ENCODE results near the gene CTNNA1.

Gene CTNNA1

GRCh38 chr5:138964647-138965201, 211.5 kb downstream of the CTNNA1 start:
- Histone ChIP-seq H3K9me3 (ENCODE audit: insufficient read depth, low read length) (no peaks in the 10 kb centered on the region), H3K36me3 (ENCODE audit: insufficient read depth, insufficient read length, low read length) (no peaks in the 10 kb centered on the region), H3K4me1 (ENCODE audit: insufficient read depth, insufficient read length) (peaks cover 5% of the 10 kb centered on the region), H3K27me3 (ENCODE audit: insufficient read depth, insufficient read length) (no peaks in the 10 kb centered on the region), H3K9ac (ENCODE audit: insufficient read length, low read depth) (no peak overlapping the region), H3K4me3 (ENCODE audit: insufficient read length, low read depth) (no peak overlapping the region)
- DNase-seq (ENCODE audit: low read depth, low spot score) = no peak
- TF ChIP-seq YY1 (IDR thresholded peaks at IDR 0.05; ENCODE audit: insufficient read depth, insufficient read length) (no peak), SUZ12 (IDR thresholded peaks at IDR 0.05; ENCODE audit: extremely low read depth, insufficient read depth, insufficient read length) (no peak), ZNF274 (IDR thresholded peaks at IDR 0.05; ENCODE audit: low read depth, low read length) (no peak)

GRCh38 chr5:138965626-138966025, 212.4 kb downstream of the CTNNA1 start:
- TF ChIP-seq YY1 (IDR thresholded peaks at IDR 0.05; ENCODE audit: insufficient read depth, insufficient read length) (no peak), ZNF274 (IDR thresholded peaks at IDR 0.05; ENCODE audit: low read depth, low read length) (no peak), SUZ12 (IDR thresholded peaks at IDR 0.05; ENCODE audit: extremely low read depth, insufficient read depth, insufficient read length) (no peak)
- H3K36me3 ChIP-seq (ENCODE audit: insufficient read depth, insufficient read length, low read length) = no peaks in the 10 kb centered on the region
- H3K27me3 ChIP-seq (ENCODE audit: insufficient read depth, insufficient read length) = no peaks in the 10 kb centered on the region
- no peaks in the 10 kb centered on the region for H3K9me3 ChIP-seq (ENCODE audit: insufficient read depth, low read length)
- no peak overlapping the region for H3K9ac ChIP-seq (ENCODE audit: insufficient read length, low read depth)
- H3K4me3 ChIP-seq (ENCODE audit: insufficient read length, low read depth) = no peak overlapping the region
- peaks cover 5% of the 10 kb centered on the region for H3K4me1 ChIP-seq (ENCODE audit: insufficient read depth, insufficient read length)
- DNase-seq (ENCODE audit: low read depth, low spot score) = no peak

- no peak for TF ChIP-seq ZNF274 (IDR thresholded peaks at IDR 0.05; ENCODE audit: low read depth, low read length)
- TF ChIP-seq YY1 (IDR thresholded peaks at IDR 0.05; ENCODE audit: insufficient read depth, insufficient read length) = no peak
- no peak for TF ChIP-seq SUZ12 (IDR thresholded peaks at IDR 0.05; ENCODE audit: extremely low read depth, insufficient read depth, insufficient read length)
- DNase-seq (ENCODE audit: low read depth, low spot score) = no peak
- Histone ChIP-seq H3K36me3 (ENCODE audit: insufficient read depth, insufficient read length, low read length) (no peaks in the 10 kb centered on the region), H3K27me3 (ENCODE audit: insufficient read depth, insufficient read length) (no peaks in the 10 kb centered on the region), H3K9ac (ENCODE audit: insufficient read length, low read depth) (no peak overlapping the region), H3K9me3 (ENCODE audit: insufficient read depth, low read length) (no peaks in the 10 kb centered on the region), H3K4me1 (ENCODE audit: insufficient read depth, insufficient read length) (peaks cover 5% of the 10 kb centered on the region), H3K4me3 (ENCODE audit: insufficient read length, low read depth) (no peak overlapping the region)
These were observed 213.2 kb downstream of the CTNNA1 start for GRCh38 chr5:138966236-138966985.

- TF ChIP-seq SUZ12 (IDR thresholded peaks at IDR 0.05; ENCODE audit: extremely low read depth, insufficient read depth, insufficient read length) (no peak), YY1 (IDR thresholded peaks at IDR 0.05; ENCODE audit: insufficient read depth, insufficient read length) (no peak), ZNF274 (IDR thresholded peaks at IDR 0.05; ENCODE audit: low read depth, low read length) (no peak)
- no peaks in the 10 kb centered on the region for H3K27me3 ChIP-seq (ENCODE audit: insufficient read depth, insufficient read length)
- no peak overlapping the region for H3K4me3 ChIP-seq (ENCODE audit: insufficient read length, low read depth)
- H3K4me1 ChIP-seq (ENCODE audit: insufficient read depth, insufficient read length) = peaks cover 10% of the 10 kb centered on the region
- no peaks in the 10 kb centered on the region for H3K9me3 ChIP-seq (ENCODE audit: insufficient read depth, low read length)
- H3K36me3 ChIP-seq (ENCODE audit: insufficient read depth, insufficient read length, low read length) = no peaks in the 10 kb centered on the region
- DNase-seq (ENCODE audit: low read depth, low spot score) = no peak
- H3K9ac ChIP-seq (ENCODE audit: insufficient read length, low read depth) = no peak overlapping the region
These were observed 214.7 kb downstream of the CTNNA1 start for GRCh38 chr5:138967791-138968448.

GRCh38 chr5:138968601-138969000, 215.4 kb downstream of the CTNNA1 start:
- Histone ChIP-seq H3K4me1 (ENCODE audit: insufficient read depth, insufficient read length) (peaks cover 10% of the 10 kb centered on the region), H3K9ac (ENCODE audit: insufficient read length, low read depth) (no peak overlapping the region)
- no peak for TF ChIP-seq SUZ12 (IDR thresholded peaks at IDR 0.05; ENCODE audit: extremely low read depth, insufficient read depth, insufficient read length)
- TF ChIP-seq ZNF274 (IDR thresholded peaks at IDR 0.05; ENCODE audit: low read depth, low read length) = no peak
- TF ChIP-seq YY1 (IDR thresholded peaks at IDR 0.05; ENCODE audit: insufficient read depth, insufficient read length) = no peak

GRCh38 chr5:138969323-138970002, 216.2 kb downstream of the CTNNA1 start:
- Histone ChIP-seq H3K36me3 (ENCODE audit: insufficient read depth, insufficient read length, low read length) (no peaks in the 10 kb centered on the region), H3K4me1 (ENCODE audit: insufficient read depth, insufficient read length) (peaks cover 10% of the 10 kb centered on the region), H3K9ac (ENCODE audit: insufficient read length, low read depth) (no peak overlapping the region), H3K27me3 (ENCODE audit: insufficient read depth, insufficient read length) (no peaks in the 10 kb centered on the region), H3K4me3 (ENCODE audit: insufficient read length, low read depth) (no peak overlapping the region), H3K9me3 (ENCODE audit: insufficient read depth, low read length) (no peaks in the 10 kb centered on the region)
- TF ChIP-seq ZNF274 (IDR thresholded peaks at IDR 0.05; ENCODE audit: low read depth, low read length) = no peak
- TF ChIP-seq SUZ12 (IDR thresholded peaks at IDR 0.05; ENCODE audit: extremely low read depth, insufficient read depth, insufficient read length) = no peak
- no peak for TF ChIP-seq YY1 (IDR thresholded peaks at IDR 0.05; ENCODE audit: insufficient read depth, insufficient read length)
- DNase-seq (ENCODE audit: low read depth, low spot score) = no peak

More at GRCh38 chr5:138968601-138969000, 215.4 kb downstream of the CTNNA1 start:
- Histone ChIP-seq H3K27me3 (ENCODE audit: insufficient read depth, insufficient read length) (no peaks in the 10 kb centered on the region), H3K36me3 (ENCODE audit: insufficient read depth, insufficient read length, low read length) (no peaks in the 10 kb centered on the region), H3K9me3 (ENCODE audit: insufficient read depth, low read length) (no peaks in the 10 kb centered on the region), H3K4me3 (ENCODE audit: insufficient read length, low read depth) (no peak overlapping the region)
- no peak for DNase-seq (ENCODE audit: low read depth, low spot score)
